SK-N-SH treated with all-trans-retinoic acid at 6 μM for 48 hours (cell line): ENCODE data around the gene SYNJ2.

Experiments
- ATAC-seq: fragments of 200-7000 bp; cut with Tn5 transposase; 3 replicates; pipeline ENCODE4 v1.9.1; 2020; ENCODE audit warnings: mild to moderate bottlenecking, moderate library complexity
- BACH2 ChIP-seq: fragments of 250-450 bp; sonication (Bioruptor Pico); IDR thresholded peaks from 2 replicates; pipeline ENCODE4 v1.9.0; 2021; ENCODE audit warnings: mild to moderate bottlenecking, borderline replicate concordance
- CSDC2 ChIP-seq: fragments of 250-450 bp; sonication (Bioruptor Pico); IDR thresholded peaks from 2 replicates; pipeline ENCODE4 v1.5.0; 2020; ENCODE audit warnings: mild to moderate bottlenecking, moderate library complexity
- ESRRG ChIP-seq: fragments of 250-450 bp; sonication (Bioruptor Pico); IDR thresholded peaks from 2 replicates; pipeline ENCODE4 v1.6.1; 2021; ENCODE audit warnings: mild to moderate bottlenecking
- GLIS3 ChIP-seq: fragments of 250-450 bp; sonication (Bioruptor Pico); IDR thresholded peaks from 2 replicates; pipeline ENCODE4 v1.5.0; 2020; ENCODE audit warnings: mild to moderate bottlenecking, moderate library complexity
- ISL1 ChIP-seq: fragments of 250-450 bp; sonication (Bioruptor Pico); IDR thresholded peaks from 2 replicates; pipeline ENCODE4 v2.1.2; 2022; ENCODE audit warnings: mild to moderate bottlenecking, moderate library complexity
- OSR1 ChIP-seq: fragments of 250-450 bp; sonication (Bioruptor Pico); IDR thresholded peaks from 2 replicates; pipeline ENCODE4 v1.8.0; 2022; ENCODE audit warnings: moderate library complexity, mild to moderate bottlenecking, inconsistent platforms
- PPARA ChIP-seq: fragments of 250-450 bp; sonication (Bioruptor Pico); IDR thresholded peaks from 2 replicates; pipeline ENCODE4 v1.5.0; 2020; ENCODE audit warnings: mild to moderate bottlenecking, borderline replicate concordance
- RARB ChIP-seq: fragments of 250-450 bp; sonication (Bioruptor Pico); IDR thresholded peaks from 2 replicates; pipeline ENCODE4 v1.8.0; 2021; ENCODE audit warnings: mild to moderate bottlenecking, moderate library complexity
- SNAI2 ChIP-seq: fragments of 250-450 bp; sonication (Bioruptor Pico); IDR thresholded peaks from 2 replicates; pipeline ENCODE4 v1.5.0; 2020; ENCODE audit warnings: mild to moderate bottlenecking, moderate library complexity
- TCF4 ChIP-seq: fragments of 250-450 bp; sonication (Bioruptor Pico); IDR thresholded peaks from 2 replicates; pipeline ENCODE4 v1.8.0; 2021; ENCODE audit warnings: mild to moderate bottlenecking, moderate library complexity, borderline replicate concordance
- TOX ChIP-seq: fragments of 250-450 bp; sonication (Bioruptor Pico); IDR thresholded peaks from 2 replicates; pipeline ENCODE4 v1.8.0; 2021; ENCODE audit warnings: mild to moderate bottlenecking, moderate library complexity, borderline replicate concordance
- TSHZ2 ChIP-seq: fragments of 250-450 bp; sonication (Bioruptor Pico); IDR thresholded peaks from 2 replicates; pipeline ENCODE4 v1.5.0; 2020; ENCODE audit warnings: mild to moderate bottlenecking, moderate library complexity
- ZFP3 ChIP-seq: fragments of 250-450 bp; sonication (Bioruptor Pico); IDR thresholded peaks from 2 replicates; pipeline ENCODE4 v1.5.0; 2020; ENCODE audit warnings: mild to moderate bottlenecking, moderate library complexity
- ZNF565 ChIP-seq: fragments of 450-650 bp; formaldehyde crosslinking; conservative IDR thresholded peaks from 2 replicates; pipeline ENCODE4 v1.5.0; 2020; ENCODE audit warnings: low read depth, mild to moderate bottlenecking, moderate library complexity
- ZNF70 ChIP-seq: fragments of 450-650 bp; formaldehyde crosslinking; IDR thresholded peaks from 2 replicates; pipeline ENCODE4 v1.5.0; 2020; ENCODE audit warnings: mild to moderate bottlenecking, moderate library complexity
- ZNF8 ChIP-seq: fragments of 450-650 bp; formaldehyde crosslinking; IDR thresholded peaks from 2 replicates; pipeline ENCODE4 v1.5.0; 2020; ENCODE audit warnings: mild to moderate bottlenecking, moderate library complexity
- TF ChIP-seq, protein P1 (sequence below): fragments of 250-450 bp; sonication (Bioruptor Pico); IDR thresholded peaks from 2 replicates; pipeline ENCODE4 v1.8.0; 2021; ENCODE audit warnings: low read depth, mild to moderate bottlenecking, moderate library complexity, borderline replicate concordance
- TF ChIP-seq, protein P2 (sequence below): fragments of 250-450 bp; sonication (Bioruptor Pico); IDR thresholded peaks from 2 replicates; pipeline ENCODE4 v1.5.1; 2020; ENCODE audit warnings: low read depth, mild to moderate bottlenecking, moderate library complexity
- TF ChIP-seq, protein P3 (sequence below): fragments of 250-450 bp; sonication (Bioruptor Pico); IDR thresholded peaks from 2 replicates; pipeline ENCODE4 v1.8.0; 2020; ENCODE audit warnings: mild to moderate bottlenecking, moderate library complexity, borderline replicate concordance

SYNJ2 gene

DNA sequence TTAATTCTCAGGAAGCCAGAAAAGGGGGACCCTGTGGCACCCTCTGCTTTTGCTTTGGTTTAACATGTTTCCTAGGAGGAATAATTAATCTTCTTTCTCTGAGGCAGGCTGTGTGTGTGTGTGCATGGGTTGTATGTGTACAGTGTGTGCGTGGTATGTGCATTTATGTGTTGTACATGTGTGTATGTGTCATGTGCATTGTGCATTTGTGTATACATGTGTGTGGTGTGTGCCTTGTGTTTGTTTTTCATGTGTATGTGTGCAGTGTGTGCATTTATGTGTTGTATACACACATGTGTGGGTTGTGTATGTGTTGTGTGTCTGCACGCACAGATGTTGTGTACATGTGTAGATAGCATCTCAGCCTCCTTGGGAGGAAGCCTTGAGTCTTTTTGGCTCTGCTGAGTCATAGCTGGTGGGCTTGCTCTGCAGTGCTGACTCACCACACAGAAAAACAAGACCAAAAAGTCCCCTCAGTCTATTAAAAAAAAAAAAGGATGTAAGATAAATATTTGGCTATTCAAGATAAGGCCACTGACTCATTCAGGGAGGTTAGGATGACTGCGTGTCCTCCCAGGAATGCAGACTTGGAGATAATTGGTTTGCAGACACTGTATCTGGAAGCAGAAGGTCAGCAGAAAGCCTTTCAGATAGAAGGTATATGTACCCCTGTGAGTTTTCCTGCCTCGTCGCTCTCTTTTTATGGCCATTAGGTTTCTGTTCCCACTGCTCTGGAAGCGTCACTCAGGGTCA is 58.6 kb downstream of the SYNJ2 start:
- ATAC-seq = peak; percentile 79
- TF ChIP-seq SNAI2 (CRISPR knock-in tag) (0 out of 2 replicates have a peak, but pooled peaks have one; percentile 13), ZNF70 (no peak), ISL1 (CRISPR knock-in tag) (peak; percentile 86), ZFP3 (CRISPR knock-in tag) (no peak), ZNF565 (CRISPR knock-in tag) (no peak), BACH2 (CRISPR knock-in tag) (peak; percentile 76; the same call in 1 of the 2 replicates), OSR1 (CRISPR knock-in tag) (no peak), TSHZ2 (CRISPR knock-in tag) (no peak; the same call in 1 of the 2 replicates)
- TF ChIP-seq, protein P1, sequence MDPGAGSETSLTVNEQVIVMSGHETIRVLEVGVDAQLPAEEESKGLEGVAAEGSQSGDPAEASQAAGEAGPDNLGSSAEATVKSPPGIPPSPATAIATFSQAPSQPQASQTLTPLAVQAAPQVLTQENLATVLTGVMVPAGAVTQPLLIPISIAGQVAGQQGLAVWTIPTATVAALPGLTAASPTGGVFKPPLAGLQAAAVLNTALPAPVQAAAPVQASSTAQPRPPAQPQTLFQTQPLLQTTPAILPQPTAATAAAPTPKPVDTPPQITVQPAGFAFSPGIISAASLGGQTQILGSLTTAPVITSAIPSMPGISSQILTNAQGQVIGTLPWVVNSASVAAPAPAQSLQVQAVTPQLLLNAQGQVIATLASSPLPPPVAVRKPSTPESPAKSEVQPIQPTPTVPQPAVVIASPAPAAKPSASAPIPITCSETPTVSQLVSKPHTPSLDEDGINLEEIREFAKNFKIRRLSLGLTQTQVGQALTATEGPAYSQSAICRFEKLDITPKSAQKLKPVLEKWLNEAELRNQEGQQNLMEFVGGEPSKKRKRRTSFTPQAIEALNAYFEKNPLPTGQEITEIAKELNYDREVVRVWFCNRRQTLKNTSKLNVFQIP = 0 out of 2 replicates have a peak, but pooled peaks have one; percentile 41
- TF ChIP-seq, protein P2, sequence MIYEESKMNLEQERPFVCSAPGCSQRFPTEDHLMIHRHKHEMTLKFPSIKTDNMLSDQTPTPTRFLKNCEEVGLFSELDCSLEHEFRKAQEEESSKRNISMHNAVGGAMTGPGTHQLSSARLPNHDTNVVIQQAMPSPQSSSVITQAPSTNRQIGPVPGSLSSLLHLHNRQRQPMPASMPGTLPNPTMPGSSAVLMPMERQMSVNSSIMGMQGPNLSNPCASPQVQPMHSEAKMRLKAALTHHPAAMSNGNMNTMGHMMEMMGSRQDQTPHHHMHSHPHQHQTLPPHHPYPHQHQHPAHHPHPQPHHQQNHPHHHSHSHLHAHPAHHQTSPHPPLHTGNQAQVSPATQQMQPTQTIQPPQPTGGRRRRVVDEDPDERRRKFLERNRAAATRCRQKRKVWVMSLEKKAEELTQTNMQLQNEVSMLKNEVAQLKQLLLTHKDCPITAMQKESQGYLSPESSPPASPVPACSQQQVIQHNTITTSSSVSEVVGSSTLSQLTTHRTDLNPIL = peak; percentile 69

DNA sequence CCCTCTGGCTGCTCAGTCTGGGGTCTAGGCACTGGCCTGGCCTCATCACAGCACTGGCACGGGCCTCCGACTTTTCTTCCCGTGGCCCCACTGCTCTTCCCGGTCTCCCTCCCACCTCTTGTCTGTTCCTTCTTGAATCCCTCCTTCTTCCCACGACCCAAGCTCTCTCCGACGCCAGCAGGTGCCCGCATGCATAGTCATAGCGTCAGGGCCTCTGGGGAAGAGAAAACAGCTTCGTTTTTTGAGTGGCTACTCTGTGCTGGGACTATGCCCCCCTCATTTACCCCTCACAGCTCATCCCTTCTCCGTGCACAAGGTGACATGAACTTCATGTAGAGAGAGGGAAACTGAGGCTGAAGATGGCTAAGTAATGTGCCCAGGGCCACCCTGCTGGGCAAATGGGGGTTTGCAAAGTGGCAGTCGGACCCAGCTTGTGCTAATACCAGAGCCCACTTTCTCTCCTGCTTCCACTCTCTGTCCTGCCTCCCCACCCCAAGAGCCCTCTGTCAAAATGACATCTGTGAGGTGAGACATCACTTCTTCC is 59.2 kb downstream of the SYNJ2 start:
- peak; percentile 30 for ATAC-seq
- TF ChIP-seq, protein P3, sequence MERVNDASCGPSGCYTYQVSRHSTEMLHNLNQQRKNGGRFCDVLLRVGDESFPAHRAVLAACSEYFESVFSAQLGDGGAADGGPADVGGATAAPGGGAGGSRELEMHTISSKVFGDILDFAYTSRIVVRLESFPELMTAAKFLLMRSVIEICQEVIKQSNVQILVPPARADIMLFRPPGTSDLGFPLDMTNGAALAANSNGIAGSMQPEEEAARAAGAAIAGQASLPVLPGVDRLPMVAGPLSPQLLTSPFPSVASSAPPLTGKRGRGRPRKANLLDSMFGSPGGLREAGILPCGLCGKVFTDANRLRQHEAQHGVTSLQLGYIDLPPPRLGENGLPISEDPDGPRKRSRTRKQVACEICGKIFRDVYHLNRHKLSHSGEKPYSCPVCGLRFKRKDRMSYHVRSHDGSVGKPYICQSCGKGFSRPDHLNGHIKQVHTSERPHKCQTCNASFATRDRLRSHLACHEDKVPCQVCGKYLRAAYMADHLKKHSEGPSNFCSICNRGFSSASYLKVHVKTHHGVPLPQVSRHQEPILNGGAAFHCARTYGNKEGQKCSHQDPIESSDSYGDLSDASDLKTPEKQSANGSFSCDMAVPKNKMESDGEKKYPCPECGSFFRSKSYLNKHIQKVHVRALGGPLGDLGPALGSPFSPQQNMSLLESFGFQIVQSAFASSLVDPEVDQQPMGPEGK (CRISPR knock-in tag) = peak; percentile 28; the same call in 1 of the 2 replicates
- TF ChIP-seq ZNF8 (CRISPR knock-in tag) = no peak
- TF ChIP-seq ZFP3 (CRISPR knock-in tag) = peak; percentile 72; the same call in 1 of the 2 replicates
- no peak for TF ChIP-seq TCF4 (CRISPR knock-in tag)
- TF ChIP-seq ISL1 (CRISPR knock-in tag) = 0 out of 2 replicates have a peak, but pooled peaks have one; percentile 11
- TF ChIP-seq CSDC2 (CRISPR knock-in tag) = 0 out of 2 replicates have a peak, but pooled peaks have one; percentile 46
- TF ChIP-seq TSHZ2 (CRISPR knock-in tag) = no peak
- TF ChIP-seq ESRRG = no peak
- TF ChIP-seq, all 23 proteins: peak for 4

DNA sequence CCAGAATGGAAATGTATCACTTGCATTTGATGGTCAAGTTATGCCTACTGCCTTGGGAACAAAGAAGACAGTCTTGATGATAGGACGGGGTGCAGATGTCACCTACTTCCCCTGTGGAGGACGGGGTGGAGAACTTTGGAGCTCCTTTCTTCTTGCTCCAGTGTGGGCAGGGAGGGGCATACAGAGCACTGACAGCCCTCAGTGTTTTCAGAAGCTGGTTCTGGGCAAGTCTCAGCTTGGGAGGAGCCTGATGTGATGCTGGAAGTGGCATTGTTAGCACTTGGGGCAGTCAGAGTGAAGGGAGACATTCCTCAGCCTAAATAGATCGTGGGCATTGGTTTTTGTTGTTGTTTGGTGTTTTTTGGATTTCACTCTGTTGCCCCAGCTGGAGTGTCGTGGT is 59.7 kb downstream of the SYNJ2 start:
- peak; percentile 6; the same call in 2 of the 3 replicates for ATAC-seq
- no peak for TF ChIP-seq RARB (CRISPR knock-in tag)
- no peak for TF ChIP-seq ZNF70
- TF ChIP-seq PPARA (CRISPR knock-in tag) = no peak
- TF ChIP-seq ZNF565 (CRISPR knock-in tag) = no peak
- TF ChIP-seq GLIS3 = no peak
- TF ChIP-seq, protein P2 = no peak
- TF ChIP-seq BACH2 (CRISPR knock-in tag) = no peak
- TF ChIP-seq, protein P3 (CRISPR knock-in tag) = no peak
- TF ChIP-seq TOX (CRISPR knock-in tag) = no peak
- TF ChIP-seq ZFP3 (CRISPR knock-in tag) = no peak
- TF ChIP-seq, protein P1 = no peak
- TF ChIP-seq ISL1 (CRISPR knock-in tag) = no peak
